Effector CD4-positive, alpha-beta T cell (primary cell): ENCODE data around the gene ADAMTS12.

Experiments
- DNase-seq: peaks from one replicate; pipeline ENCODE4 v3.0.0-alpha.2; 2020

The ADAMTS12 gene

DNA sequence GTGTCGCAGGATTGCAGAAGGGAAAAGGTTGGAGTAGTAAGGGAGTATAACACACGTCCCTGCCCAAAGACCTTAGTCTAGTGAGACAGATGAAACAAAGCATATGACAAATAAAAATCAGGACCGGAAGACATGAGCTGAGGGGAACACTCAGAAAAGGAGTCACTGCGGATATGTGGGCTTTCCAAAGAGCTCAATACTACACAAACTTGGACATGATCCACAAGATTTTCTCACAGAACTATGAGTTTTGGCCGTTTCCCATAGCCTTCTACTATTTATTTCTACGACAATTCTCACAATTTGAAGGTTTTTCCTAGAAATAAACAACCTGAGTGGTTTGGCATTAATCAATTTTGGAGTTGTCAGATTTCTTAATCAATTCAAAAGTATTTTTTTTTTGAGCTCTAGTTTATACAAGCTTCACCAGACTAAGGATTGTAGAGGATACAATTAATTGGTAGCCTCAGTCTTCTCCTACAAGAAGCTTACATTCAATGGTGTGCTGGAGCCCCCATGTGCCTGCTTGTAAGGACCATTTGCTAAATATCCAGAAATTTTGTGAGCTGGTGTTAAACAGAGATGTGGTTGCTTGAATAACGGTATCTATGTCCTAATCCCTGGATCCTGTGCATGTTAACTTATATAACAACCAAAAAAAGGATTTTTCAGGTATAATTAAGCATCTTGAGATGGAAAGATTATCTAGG is 91.4 kb downstream of the ADAMTS12 start:
- no peak for DNase-seq

DNA sequence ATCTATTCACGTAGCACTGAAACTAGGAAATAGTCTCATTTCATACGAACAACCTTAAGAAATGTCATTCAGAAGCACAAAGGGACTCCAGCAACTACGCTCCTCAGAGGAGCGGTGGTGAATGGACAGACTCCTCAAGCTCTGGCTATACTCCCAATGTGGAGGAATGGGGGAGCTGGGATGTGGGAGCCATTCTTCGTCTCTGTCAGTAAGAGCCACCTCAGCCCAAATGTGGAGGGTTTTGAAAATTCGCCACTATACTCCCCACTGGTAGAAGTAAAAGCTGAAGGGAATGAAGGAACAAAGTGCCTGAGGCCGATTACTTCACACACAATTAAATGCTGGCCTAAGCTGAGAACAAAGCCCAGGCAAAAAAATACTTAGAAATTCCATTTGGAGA is 96.3 kb downstream of the ADAMTS12 start:
- no peak for DNase-seq

DNA sequence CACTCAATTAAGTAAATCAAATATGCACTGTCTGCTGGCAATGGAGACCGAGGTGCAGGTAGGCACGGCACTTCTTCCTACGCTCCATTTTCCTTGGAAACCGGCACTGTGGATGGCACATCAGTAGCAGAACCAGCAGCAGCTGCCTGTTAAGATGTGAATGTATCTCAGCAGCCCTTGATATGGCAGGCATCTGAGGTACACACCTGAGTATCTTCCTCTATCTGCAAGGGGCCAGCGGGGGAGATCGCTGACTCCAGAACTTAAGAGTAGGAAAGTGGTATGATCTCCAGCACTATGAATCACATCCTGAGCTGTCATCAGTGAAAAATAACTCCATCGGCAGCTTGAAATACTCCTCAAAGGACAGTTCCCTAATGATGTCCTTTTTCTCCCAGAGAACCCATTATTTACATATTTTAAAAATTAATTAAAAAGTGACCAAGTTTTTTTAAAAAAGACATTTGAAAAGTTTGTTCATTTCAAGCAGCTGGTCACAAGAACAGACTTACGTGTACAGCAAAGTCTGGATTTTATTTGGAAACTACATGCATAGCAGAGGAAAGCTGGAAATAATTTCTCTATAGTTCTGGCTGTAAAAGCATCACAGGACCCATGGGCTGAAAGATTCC is 97.1 kb downstream of the ADAMTS12 start:
- no peak for DNase-seq

DNA sequence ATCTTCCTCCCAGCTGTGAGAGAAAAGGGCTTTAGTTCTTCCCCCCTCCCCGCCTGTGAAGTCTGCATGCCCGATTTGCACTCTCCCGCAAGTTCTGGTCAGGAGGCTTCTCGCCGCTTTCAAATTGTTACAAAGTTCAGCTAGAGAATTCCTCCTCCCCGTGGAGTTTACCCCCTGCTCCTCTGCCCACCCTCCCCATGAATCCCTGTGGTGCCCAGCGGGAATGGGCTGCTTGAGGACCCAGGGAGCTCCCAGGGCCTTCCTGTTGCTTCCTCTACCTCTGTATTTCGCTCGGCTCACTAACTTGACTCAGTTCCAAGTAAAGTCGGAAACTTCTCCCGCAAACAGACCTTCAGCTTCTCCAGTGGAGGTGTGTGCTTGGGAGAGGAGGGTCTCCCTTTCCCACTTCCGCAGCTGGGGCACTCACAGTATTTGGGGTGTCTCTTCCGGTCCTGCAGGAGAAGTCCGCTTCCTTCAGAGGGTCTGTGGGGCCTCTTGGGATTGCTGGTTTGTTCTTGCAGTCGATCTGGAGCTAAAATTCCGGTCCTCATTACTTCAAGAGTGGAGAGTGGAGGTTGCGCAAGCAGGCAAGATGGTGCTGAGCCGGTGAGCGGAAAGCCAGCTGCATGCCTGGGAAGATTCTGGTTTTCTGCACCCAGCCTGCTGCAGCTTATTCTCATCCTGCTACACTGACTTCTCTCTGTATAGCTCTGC is 97.8 kb downstream of the ADAMTS12 start:
- no peak for DNase-seq

DNA sequence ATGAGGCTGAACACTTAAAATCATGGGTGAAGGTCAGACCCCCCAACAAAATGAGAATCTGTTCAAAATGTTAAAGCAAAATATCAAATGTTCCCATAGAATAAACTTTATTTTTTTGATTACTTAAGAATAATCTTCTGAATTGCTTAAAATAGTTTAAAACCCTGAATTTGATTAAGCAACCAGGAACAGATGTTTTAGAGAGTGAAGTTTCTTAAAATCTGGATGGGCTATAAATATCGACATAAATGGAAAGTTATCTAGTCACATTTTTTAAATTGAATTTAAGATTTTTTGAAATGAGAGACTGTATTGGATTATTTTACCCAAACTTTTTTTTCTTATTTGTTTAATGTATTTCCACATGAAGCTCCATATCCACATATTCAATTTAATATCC is 98.5 kb downstream of the ADAMTS12 start:
- no peak for DNase-seq

DNA sequence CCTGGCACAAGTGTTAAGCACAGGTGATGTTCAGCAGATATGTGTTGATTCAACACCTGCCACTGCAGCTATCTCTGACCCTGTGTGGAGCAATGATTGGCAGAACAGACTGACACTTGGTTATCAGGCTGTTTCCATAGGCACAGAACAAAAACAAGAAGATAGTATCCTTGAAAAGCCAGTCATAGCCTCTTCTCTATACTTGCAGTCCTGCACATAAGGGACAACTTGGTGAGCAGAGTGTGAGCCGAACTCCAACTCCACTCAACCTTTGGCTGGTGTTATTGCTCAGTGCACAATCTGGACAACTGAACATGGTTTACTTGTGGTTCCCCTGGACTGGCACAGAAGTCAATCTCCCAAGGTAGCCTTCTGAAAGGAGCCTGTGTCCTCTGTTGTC is 99.2 kb downstream of the ADAMTS12 start:
- DNase-seq, result no peak

DNA sequence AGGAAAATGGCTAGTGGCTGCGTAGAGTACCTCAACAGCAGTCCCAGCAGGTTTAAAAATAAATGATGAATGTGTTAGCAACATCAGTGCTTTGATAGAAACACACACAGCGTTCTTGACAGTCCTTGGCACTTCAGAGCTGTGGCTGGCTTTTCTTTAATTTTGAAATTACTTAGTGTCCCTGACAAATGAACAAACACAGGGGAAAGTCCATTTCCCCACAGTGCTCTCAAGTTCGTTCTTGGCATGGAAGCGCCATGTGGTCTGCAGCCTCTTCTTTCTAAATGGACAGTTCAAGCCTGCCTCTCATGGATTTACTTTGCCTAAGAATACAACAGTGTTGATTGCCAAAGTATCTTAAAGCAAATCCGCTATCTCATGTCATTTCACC is 102.2 kb downstream of the ADAMTS12 start:
- no peak for DNase-seq

DNA sequence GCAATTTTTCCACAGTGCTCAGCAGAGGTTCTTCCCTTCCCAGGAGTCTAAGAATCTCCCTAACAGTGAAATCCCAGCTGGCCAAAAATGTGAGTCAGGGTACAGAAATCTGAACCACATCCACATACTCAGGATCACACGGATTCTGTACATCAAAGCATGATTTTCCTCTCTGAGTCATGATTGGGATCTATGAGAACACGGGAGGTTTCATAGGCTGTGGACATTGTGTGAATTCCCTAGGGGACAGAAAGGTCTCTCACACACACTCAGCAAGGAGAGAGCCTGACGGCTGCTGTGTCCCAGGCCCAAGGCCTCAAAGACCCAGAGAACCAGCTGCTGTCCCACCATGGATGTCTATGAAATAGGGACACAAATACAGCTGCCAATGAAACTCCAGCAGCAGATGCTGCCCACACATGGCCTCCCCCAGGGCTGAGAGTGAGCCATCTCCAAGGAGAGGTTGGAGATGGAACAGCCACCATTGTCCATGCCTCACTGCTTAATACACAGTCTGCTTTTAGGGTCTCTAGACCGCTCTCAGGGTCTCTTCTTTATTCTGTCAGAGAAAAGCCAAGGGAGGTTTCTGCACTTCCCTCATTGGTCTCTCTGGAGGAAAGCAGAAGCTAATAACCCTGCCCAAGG is 102.7 kb downstream of the ADAMTS12 start:
- DNase-seq, result no peak

DNA sequence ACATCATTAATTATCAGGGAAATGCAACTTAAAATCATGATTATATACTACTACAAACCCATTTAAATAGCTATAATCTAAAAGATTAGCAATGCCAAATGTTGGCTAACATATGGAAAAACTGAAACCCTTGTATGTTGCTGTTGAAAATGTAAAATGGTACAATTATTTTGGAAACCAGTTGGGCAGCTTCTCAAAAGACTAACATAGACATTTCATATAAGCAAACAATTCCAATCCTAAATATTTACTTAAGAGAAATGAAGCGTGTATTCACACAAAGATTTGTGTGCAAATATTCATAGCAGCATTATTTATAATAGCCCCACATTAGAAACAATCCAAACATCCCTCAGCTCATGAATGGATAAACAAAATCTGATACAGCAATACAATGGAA is 106.2 kb downstream of the ADAMTS12 start:
- DNase-seq, result no peak

DNA sequence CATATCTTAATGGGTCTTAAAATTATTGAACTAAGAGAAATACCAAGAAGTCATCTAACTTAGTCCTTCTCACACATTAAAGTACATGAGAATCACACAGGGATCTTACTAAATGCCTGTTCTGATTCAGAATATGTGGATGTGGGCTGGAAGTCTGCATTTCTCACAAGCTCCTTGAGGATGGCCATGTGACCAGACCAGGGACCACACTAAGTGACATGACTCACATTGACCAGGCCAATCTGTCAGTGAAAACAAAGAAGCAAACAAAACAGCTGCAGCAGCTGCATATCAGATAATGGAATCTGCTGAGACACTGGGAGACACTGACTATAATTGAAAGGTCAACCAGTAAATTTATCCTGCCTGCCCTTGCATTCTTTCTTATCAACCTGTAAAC is 110.5 kb downstream of the ADAMTS12 start:
- DNase-seq, result no peak

DNA sequence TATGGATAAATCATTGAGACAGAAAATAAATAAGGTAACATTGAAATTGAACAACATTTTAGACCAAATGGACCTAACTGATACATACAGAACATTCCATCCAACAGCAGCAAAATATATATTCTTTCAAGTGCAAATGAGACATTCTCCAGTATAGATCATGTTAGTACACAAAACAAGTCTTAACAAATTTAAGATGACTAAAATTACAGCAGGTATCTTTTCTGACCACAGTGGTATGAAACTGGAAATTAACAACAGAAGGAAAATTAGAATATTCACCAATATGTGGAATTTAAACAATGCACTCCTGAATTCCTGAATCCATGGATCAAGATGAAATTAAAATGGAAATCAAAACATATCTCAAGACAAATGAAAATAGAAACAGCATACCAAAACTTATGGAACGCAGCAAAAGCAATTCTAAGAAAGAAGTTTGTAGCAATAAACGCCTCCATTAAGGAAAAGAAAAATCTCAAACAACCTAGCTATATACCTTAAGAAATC is 115.6 kb downstream of the ADAMTS12 start:
- no peak for DNase-seq

DNA sequence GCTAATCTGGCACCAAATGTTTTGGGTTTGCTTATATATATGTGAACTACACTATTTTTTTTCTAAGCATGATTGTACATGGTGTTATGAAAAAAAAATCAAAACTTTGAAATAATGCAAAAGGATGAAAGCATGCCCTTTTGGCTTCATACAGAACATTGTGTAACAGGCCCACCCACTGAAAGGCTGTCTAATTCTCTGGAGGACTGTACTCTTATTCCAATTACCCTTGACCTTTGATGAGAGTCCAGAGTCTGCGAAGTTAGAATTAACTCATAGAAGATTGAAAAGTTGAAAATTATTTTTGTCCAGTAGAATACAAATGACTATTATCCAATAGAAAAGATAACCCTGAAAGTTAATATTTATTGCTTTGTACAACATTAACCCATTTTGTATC is 117.4 kb downstream of the ADAMTS12 start:
- no peak for DNase-seq

DNA sequence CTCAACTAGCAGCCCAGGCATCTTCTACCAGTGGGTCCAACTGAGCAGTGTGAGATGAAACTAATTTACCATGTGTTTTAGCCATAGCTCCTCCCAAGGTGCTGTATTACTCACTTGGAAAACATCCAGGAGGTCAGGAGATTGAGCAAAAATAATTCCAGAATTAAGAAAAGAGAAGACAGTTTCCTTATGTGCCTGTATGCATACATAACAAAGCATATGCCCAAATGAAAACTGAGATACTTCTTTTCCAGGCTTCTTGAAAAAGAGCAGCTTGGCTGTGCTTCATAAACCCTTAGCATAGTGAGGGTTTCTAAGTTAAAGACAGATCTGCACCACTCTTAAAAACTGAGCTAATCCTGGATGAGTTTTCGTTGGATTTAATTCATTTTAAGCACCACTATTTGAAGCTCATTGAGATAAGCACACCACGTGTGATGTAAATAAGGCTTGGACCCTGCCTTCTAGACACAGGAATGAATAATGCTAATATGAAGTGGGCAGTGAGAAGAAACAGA is 119.4 kb downstream of the ADAMTS12 start:
- no peak for DNase-seq

DNA sequence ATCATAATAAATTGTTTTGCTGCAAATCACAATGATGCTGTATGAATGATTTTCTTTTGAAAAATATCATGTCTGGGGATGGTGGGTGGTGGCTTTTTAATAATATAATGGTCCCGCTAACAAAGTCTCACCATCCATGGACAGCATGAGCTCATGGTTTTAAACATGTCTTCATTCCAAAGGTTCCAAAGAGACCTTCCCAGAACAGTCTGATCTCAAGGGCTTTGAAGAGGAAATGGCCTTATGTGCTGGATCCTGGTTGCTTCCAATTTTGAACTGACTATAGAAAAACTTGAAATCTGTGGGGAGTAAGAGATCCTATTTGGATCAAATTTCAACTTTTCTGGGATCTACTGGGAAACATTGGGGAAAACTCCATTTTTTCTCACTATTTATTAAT is 121.8 kb downstream of the ADAMTS12 start:
- DNase-seq, result no peak

DNA sequence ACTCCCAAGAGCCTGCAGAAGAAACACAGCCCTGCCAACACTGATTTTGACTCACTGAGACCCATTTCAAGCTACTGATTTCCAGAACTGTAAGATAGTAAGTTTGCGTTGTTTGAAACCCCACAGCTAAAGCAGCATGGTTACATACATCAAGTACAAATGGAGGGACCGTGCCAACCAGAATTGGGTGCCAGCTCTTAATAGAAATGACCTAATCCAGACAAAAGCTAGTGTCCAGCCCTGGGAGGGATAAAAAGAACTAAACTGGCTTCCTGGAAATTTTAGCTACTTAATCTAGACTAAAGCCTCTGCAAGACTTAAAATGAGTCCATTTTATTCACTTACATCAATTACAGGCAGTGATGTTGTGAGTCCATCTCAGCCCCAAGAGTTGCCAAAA is 122.6 kb downstream of the ADAMTS12 start:
- no peak for DNase-seq

DNA sequence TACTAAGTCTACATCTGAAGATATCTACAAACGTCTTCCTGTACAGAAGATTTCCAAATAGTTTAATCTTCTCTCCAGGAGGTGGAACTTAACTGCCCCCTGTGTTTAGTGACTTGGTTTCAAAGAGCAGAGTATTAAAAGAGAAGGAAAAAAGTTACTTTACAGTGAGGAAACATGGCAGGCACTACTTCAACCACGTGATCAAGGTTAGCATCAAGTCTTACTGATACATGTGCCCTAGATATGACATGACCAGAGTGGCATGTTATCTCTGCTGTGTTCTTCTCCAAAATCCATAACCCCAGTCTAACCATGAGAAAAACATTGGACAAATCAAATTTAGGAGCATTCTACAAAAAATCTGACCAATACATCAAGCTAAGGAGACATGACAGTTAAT is 125.8 kb downstream of the ADAMTS12 start:
- no peak for DNase-seq

DNA sequence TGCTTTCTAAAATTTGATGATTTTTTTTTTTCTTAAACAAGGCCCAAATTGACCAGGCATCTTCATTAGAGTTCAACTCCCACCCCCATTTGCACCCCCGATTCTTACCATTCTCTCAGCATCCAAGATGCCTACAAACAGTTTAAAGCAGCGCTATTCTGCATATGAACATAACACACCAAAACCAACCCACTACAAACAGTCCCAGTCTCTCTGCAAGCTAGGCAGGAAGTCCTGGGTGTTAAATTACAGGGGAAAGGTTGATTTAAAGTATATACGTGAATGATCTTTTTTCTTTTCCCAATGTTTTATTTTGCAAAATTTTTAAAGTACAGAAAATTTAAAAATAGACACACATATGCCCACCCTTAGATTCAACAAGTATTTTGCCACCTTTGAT is 127.0 kb downstream of the ADAMTS12 start:
- no peak for DNase-seq

DNA sequence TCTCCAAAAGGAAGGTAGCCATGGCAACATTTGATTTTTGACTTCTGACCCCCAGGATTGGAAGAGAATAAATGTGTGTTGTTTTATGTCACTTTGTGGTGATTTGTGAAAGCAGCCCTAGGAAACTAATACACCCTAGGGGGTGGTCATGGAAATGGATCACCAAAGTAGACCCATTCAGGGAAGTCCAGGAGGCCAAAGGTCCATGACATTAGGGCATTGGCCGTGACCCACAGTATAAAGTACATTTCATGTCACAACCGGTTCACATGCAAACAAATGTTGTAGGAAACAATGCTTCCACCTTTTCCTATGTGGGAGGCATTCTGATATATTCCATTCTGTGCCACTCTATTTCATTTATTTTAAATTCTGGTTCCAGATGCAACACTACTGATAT is 128.4 kb downstream of the ADAMTS12 start:
- DNase-seq, result no peak

DNA sequence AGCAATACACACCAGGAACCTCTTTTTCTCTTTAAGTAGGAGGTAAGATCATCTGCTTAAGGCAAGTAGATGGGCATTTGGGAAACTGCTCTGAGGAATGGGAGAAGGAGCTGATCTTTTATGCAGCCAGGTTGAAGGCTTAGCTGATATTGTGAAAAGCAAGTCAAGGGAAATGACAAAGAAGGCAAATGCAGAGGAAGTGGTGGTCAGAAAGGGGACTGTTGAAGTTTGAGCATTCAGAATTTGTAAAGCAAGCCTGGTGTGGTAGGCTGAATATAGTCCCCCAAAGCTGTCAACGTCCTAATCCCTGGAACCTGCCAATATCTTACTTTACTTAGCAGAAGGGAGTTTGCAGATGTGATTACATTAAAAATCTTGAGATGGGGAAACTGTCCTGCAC is 128.9 kb downstream of the ADAMTS12 start:
- no peak for DNase-seq

DNA sequence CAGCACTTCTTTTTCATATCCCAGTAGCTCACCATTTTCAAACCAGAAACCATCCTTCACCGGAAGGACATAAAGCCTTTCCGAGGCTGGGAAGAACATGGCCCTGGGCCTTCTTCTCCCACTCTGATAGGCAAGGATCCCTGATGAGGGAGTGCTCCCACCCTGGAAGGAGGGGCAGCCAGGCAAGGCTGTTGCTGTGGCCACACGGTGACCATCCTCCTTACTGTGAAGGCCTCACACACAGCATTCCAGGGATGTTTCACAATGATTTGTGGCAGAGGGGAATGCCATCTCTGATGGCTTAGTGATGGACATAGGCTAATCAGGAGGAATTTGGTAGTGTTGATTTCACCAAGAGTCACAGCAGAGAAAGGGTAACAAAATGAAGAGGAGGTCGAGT is 130.7 kb downstream of the ADAMTS12 start:
- DNase-seq, result no peak

DNA sequence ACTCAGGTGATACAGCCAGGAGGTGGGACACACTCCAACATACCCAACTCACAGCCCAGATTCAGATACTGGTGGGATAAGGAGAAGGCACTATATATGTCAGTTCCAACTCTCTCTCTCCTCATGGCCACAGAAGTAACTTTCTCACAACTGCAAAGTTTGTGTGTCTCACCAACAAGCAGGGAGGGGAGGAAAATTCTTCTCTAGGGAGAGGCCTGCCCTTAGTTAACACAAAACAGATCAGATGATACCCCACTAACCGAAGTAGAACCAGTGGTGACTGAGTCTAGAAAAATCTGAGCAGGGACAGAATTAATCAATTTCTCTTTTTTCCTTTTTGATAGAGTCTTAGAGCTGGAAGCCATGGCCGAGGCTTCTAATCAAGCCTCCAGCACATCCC is 133.1 kb downstream of the ADAMTS12 start:
- DNase-seq, result no peak

DNA sequence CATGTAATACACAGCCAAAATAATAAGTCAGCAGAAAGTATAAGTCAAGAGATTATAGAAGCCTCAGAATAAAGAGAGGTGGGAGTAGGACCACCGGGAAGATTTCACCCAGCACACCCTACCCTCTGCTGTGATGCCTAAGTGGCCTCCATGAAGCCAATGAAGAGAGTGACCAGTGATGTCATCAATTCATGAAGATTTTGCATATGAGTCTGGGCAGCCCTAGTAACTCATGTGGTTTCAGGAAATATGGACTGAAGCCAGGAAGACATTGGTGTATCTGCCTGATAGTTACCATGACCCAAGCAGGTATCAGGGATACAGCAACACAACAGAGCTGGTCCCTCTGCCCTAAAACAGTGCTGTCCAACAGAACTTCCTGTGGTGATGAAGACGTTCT is 135.3 kb downstream of the ADAMTS12 start:
- DNase-seq, result no peak

DNA sequence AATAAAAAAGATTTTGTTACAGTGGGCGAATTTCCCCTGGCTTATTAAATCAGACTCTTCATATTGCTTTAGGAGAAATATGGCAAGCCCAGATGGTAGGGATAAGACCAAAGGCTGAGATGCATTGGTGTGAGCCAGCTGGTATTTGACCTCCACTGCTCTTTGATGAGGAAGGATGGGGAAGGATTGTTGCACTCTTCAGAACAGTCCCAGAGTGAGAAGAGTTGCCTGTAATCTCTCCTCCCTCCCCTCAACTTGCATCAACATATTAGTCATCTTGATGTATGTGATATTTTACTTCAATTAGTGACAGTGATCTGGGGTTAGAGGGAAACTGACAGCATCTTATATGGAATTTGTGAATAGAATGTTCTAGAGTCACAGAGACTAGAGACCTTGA is 136.6 kb downstream of the ADAMTS12 start:
- no peak for DNase-seq
